ENCODE data around the gene ALG12.

- TF ChIP-seq EZH2 (IDR thresholded peaks at IDR 0.05; ENCODE audit: insufficient read depth, poor library complexity, severe bottlenecking) (no peak), EZH2phosphoT487 (IDR thresholded peaks at IDR 0.05; ENCODE audit: insufficient read depth, low read depth) (no peak)
Measured at GRCh38 chr22:49951678-49951985, 33.4 kb upstream of the ALG12 start.

All from GM23248 (cell line).